ENCODE data around the gene GYG2.
"Not testable (repeated sequence)": the region's sequence is repeated elsewhere in the genome, so short reads cannot be mapped to it uniquely, and the experiment has no call there.

The GYG2 gene

GRCh38 chrX:2828344-2828958 lies at the start of gene GYG2:
Gene GYG2, plus strand, starts transcription at chrX:2828930. Its CDS starts 1,259 bp downstream, at chrX:2830189.
- DNase-seq (ENCODE audit: low spot score) = peak; percentile 58

GRCh38 chrX:2780472-2781225 lies 48.1 kb upstream of the GYG2 start:
- not testable (repeated sequence) for DNase-seq (ENCODE audit: low spot score)

GRCh38 chrX:2781226-2781571 lies 47.5 kb upstream of the GYG2 start:
- no peak for DNase-seq (ENCODE audit: low spot score)

- DNase-seq (ENCODE audit: low spot score) = no peak
These were observed 47.0 kb upstream of the GYG2 start for GRCh38 chrX:2781698-2782097.

GRCh38 chrX:2782171-2782570 lies 46.6 kb upstream of the GYG2 start:
- no peak for DNase-seq (ENCODE audit: low spot score)

- DNase-seq (ENCODE audit: low spot score) = no peak
These were observed 46.0 kb upstream of the GYG2 start for GRCh38 chrX:2782778-2783177.

- DNase-seq (ENCODE audit: low spot score) = no peak
These were observed 44.7 kb upstream of the GYG2 start for GRCh38 chrX:2784026-2784425.

- DNase-seq (ENCODE audit: low spot score) = no peak
These were observed 43.2 kb upstream of the GYG2 start for GRCh38 chrX:2785538-2785937.

- no peak for DNase-seq (ENCODE audit: low spot score)
These were observed 39.8 kb upstream of the GYG2 start for GRCh38 chrX:2788980-2789379.

GRCh38 chrX:2789569-2789968 lies 39.2 kb upstream of the GYG2 start:
- no peak for DNase-seq (ENCODE audit: low spot score)

- no peak for DNase-seq (ENCODE audit: low spot score)
These were observed 35.0 kb upstream of the GYG2 start for GRCh38 chrX:2793752-2794151.

- DNase-seq (ENCODE audit: low spot score) = no peak
These were observed 34.4 kb upstream of the GYG2 start for GRCh38 chrX:2794336-2794735.

GRCh38 chrX:2796808-2797207 lies 31.9 kb upstream of the GYG2 start:
- DNase-seq (ENCODE audit: low spot score) = not testable (repeated sequence)

GRCh38 chrX:2799369-2799768 lies 29.4 kb upstream of the GYG2 start:
- no peak for DNase-seq (ENCODE audit: low spot score)

GRCh38 chrX:2799980-2800379 lies 28.8 kb upstream of the GYG2 start:
- DNase-seq (ENCODE audit: low spot score) = not testable (repeated sequence)

- DNase-seq (ENCODE audit: low spot score) = no peak
These were observed 27.5 kb upstream of the GYG2 start for GRCh38 chrX:2801223-2801622.

- not testable (repeated sequence) for DNase-seq (ENCODE audit: low spot score)
These were observed 26.2 kb upstream of the GYG2 start for GRCh38 chrX:2802376-2803090.

- DNase-seq (ENCODE audit: low spot score) = not testable (repeated sequence)
These were observed 25.2 kb upstream of the GYG2 start for GRCh38 chrX:2803486-2803885.

- DNase-seq (ENCODE audit: low spot score) = not testable (repeated sequence)
These were observed 24.5 kb upstream of the GYG2 start for GRCh38 chrX:2804106-2804843.

- not testable (repeated sequence) for DNase-seq (ENCODE audit: low spot score)
These were observed 23.9 kb upstream of the GYG2 start for GRCh38 chrX:2804858-2805257.

GRCh38 chrX:2811271-2811670 lies 17.5 kb upstream of the GYG2 start:
- no peak for DNase-seq (ENCODE audit: low spot score)

- DNase-seq (ENCODE audit: low spot score) = not testable (repeated sequence)
These were observed 16.4 kb upstream of the GYG2 start for GRCh38 chrX:2812161-2812907.
